ENCODE measurements around the gene ACSBG1.

ACSBG1 gene, protein sequence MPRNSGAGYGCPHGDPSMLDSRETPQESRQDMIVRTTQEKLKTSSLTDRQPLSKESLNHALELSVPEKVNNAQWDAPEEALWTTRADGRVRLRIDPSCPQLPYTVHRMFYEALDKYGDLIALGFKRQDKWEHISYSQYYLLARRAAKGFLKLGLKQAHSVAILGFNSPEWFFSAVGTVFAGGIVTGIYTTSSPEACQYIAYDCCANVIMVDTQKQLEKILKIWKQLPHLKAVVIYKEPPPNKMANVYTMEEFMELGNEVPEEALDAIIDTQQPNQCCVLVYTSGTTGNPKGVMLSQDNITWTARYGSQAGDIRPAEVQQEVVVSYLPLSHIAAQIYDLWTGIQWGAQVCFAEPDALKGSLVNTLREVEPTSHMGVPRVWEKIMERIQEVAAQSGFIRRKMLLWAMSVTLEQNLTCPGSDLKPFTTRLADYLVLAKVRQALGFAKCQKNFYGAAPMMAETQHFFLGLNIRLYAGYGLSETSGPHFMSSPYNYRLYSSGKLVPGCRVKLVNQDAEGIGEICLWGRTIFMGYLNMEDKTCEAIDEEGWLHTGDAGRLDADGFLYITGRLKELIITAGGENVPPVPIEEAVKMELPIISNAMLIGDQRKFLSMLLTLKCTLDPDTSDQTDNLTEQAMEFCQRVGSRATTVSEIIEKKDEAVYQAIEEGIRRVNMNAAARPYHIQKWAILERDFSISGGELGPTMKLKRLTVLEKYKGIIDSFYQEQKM

DNA sequence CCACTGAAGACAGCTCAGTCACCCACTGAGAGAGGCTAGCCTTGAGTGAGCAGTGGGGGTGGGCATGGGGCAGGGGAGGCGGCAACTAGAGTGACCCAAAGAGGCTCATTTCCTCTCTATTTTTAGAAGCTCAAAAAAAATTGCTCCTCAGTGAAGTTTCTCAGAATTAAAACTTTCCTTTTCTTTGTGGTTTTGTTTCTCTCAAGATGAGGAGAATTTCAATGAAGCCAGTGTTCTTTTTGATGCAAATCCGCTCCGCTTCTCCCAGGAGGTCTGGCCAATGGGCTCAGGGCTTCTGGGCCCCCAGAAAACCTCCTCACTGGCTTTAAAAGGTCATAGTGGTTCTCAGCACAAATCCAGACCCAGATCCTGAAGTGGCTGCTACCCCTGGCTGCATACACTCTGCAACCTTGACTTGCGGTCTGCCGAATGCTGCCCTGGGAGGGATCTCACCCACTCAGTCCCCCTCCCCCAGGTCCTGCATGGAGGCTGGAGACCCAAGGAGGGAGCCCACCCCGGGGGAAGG is at the start of gene ACSBG1:
Gene ACSBG1, minus strand, starts transcription at position 51 of the 526 bp plus-strand sequence. CDS start 64 bp downstream, outside the sequence.
- no peak for DNase-seq

DNA sequence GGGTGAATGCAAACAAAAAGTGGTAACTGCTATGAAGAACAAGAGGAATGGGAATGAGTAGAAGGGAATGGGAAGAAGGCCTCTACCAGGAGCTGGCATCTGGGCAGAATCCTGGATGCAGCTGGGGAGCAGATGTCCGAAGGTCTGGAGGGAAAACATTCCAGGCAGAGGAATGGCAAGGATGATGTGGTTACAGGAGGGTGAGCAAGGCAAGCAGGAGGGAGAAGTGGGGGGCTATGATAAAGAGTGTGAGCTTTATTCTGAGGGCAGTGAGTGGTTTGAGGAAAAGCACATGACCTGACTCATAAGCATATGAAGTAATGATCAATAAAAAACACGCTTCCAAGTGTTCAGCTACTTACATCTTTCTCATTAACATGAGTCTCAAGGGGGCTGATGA is 48.0 kb upstream of the ACSBG1 start:
- no peak for DNase-seq

DNA sequence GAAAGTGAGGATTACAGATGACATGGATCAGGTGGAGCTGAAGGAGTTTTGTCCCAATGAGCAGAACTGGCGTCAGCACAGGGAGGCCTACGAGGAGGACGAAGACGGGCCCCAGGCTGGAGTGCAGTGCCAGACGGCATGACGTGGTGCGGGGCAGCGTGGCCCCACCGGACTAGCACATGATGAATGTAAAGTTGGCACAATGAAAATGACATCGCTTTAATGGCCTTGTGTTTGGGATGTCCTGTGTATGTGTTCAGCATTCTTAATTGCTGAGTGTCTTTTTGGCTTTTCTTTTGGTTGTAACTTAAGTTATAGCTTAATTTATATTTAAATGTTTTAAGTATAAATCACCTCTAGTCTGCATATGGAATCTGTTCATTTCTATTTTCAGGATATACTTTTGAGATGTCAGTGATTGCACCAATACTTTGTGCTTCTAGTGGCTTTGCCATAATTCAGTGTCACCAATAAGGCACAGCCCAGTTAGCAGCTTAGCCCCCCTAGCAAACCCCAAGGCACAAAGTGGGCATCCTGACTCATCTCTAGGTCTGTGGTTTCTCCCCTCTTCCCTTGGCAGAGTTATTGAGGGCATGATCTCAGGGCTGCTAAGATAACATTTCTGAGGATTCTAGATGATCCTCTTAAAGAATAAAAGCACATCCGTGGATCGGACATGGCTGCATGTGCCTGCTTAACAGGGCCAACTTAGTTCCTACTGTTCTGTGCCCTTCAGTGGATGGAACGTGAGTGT is 46.1 kb upstream of the ACSBG1 start:
- DNase-seq, result no peak

DNA sequence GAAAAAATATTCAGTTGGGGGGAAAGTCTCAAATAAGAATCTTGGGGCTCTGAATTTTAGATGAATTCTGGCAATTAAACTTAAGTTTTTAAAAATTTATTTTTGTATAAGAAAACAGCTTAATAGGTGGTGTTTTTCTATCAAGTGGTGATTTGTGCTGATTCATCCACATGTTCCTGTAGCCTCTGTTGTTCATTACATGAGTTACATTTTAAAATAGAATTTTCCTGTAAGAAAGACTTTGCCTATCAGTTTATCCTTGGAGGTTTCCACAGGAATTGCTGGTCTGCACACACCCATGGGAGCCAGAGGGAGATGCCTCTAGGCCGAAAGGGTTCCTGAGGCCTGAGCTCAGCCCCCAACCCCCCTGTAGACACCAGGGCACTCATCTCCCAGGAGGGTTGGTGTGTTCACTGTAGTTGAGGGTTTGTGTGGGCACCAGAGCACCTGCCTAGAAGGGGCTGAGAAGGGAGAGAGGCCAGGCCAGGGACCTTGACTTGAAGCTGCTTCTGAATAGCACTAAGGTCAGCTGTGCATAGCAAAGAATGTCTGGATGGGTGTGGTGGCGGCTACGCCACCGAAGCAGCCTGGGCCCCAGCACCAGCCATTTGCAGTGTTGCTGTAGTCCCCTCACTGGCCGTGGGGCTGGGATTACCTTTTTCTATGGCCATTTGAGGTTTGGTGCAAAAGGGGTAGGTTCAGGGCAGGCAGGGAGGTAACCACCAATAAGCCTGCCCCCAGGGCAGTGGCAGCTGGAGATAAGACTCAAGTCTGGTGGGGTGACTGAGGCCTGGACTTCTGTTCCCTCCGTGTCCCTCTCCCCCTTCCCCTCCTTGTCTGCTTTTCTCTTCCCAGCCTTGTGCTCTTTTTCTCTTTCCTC is 41.9 kb upstream of the ACSBG1 start:
- DNase-seq, result no peak

DNA sequence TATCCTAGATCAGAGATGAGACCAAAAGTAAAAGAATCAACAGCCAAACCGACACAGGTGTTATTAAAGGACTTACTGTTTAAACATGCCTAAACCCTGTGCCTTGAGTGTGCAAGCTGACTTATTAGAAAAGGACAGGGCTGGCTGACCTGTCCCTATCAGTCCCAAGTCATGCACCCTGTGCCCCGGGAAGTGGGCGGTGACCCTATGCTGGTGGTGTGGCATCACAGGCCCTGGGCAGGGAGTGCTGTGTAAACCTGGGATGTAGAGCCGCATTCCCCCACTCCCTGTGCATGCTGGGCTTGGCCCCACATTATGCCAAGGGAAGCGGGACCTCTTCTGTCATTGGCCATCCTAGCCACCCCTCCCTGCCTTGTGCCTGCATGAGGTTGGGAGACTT is 40.6 kb upstream of the ACSBG1 start:
- DNase-seq, result no peak

DNA sequence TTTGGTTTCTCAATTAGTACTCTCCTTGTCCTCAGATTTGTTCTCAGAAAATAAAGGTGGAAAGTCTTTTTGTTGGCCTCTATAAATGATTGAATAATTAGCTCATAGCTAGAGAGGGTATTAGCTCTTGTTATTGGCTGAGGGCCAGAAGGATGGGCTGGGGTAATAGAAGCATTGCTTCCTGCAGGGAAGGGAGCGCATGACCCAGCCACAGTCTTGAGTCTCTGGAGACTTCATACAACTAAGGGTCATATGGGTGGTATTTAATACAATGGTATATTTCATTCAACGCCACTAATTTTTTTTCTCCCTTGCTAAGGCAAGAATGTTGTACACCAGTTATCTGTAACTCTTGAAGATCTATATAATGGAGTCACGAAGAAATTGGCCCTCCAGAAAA is 38.4 kb upstream of the ACSBG1 start:
- no peak for DNase-seq

DNA sequence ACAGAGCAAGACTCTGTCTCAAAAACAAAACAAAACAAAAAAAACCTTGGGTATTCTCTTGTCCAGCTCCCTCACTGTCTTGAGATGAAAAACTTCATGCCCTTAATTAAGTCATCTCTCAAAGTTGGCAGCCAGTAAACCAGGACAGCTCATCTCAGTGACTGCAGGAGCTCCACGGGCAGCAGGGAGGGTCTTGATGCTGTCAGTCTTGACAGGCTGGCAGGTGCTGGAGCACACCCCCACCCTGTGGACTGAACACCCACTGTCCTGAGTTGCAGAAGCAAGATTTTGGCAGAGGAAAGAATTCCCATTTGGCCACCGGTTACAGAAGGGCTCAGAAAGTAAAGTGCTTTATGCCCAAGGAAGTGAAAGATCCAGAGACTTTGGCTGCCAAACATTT is 38.0 kb upstream of the ACSBG1 start:
- DNase-seq, result no peak

DNA sequence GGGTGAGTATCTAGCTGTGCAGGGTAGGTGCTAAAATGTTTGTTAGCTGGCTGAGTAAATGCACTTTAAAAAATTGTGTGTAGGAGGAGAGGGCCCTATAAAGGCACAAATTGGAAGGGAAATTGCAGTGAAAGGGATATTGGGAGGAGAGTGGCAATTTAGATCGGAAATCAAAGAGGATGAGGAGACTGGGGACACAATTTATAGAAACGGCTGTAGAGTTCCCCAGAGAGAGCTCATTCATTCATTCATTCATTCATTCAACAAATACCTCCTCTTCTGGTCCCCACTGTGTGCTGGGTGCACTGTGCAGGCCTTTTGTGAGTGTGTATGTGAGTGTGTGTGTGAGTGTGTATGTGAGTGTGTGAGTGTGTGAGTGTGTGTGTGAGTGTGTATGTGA is 32.4 kb upstream of the ACSBG1 start:
- no peak for DNase-seq

DNA sequence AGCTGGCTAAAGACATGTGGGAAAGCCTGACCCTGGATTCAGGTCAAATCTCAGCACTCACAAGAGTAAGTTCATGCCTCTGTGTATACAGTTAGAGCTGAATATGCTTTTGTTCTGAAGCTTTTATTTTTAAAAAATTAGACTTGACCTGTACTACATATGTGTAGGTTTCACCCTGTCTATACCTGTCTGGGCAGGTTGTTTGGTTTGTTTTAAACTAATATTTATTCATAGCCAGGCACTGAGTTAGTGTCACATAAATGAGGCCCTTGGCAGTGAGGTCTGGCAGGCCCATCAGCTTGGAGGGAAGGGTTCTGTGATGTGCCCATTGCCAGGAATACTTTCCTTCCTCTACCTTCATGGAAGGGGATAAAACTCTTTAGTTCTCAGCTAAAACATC is 31.9 kb upstream of the ACSBG1 start:
- DNase-seq, result no peak

DNA sequence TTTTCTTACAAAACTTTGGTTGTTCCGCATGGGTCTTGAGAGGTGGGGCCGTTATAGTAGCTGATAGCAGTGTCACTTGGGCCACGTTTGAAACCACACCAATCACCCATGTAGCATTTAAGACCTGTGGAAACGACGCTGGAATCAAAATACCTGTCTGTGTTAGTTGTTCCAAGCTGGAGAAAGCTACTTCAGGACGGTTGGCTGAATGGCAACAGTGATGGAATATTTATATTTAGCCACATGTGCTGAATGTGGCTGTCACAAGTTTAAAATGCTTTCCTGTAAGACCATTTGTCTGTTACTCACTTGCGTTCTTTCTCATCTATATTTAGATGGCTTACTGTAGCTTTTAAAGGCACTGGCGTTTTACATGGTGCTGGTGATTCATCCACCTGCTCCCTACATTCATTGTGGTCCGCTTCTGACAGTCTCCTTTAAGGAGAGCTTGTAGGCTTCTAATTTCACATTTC is 31.4 kb upstream of the ACSBG1 start:
- no peak for DNase-seq

DNA sequence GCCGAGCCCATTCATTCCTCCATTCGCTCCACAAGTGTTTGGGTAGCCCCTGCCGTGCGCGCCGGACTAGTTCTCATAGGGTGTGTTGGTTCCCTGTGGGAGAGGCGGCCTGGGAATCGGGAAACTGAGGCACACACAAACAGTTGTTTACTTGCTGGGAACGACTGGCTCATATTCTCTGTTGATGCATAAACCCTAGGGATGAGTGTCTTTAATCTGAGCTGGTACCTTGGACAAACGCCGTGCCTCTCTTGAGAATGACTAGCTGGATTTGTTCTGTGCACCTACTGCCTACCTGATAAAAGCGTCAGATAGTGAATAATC is 30.7 kb upstream of the ACSBG1 start:
- no peak for DNase-seq

DNA sequence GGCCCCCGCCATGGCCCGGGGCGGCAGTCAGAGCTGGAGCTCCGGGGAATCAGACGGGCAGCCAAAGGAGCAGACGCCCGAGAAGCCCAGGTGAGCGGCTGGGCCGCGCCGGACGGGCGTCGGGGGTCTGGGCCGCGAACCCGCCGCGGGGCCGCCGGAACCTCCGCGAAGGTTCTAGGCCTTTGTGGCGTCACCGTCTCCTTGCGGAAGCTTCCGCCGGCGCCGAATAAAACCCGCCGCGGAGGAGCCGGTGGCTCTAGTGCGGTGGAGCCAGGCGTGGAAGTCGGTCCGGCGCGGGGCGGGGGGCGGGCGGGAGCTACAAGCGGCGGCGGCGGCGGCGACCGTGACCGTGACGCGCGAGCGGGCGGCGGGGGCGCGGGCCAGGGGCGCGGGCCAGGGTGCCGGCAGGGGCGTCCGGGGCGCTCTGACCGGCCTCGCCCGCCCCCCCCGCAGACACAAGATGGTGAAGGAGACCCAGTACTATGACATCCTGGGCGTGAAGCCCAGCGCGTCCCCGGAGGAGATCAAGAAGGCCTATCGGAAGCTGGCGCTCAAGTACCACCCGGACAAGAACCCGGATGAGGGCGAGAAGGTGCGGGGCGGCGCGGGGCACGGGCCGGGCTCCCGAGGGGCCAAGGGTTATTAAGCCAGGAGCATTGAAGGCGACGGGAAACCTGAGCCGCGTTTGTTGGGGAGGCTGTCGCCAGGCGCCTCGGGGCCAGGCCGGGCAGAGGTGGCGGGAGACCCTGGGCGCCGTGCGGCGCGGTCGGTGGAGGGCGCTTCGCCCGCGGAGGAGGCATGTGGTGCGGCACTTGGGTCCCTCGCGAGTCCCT is 30.2 kb upstream of the ACSBG1 start, which contains the start of gene DNAJA4:
Gene DNAJA4, plus strand, starts transcription at position 259 of the 833 bp plus-strand sequence. Its CDS starts 202 bp downstream, at position 461.
- DNase-seq, result no peak

DNA sequence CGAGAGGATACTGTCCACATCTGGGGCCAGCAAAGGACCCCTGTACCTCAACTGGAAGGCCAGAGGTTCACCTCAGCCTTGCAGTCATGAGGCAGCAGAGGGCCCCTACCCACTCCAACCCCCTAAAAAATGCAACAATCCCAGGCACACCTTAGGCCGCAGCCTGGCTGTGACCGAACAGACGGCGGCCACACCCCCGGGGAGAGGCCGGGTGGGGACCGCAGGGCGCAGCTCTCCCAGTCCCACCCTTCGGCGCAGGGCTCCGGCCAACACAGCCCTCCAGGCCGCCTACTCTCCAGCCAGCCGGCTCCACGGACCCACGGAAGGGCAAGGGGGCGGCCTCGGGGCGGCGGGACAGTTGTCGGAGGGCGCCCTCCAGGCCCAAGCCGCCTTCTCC is 29.5 kb upstream of the ACSBG1 start:
- DNase-seq, result no peak

DNA sequence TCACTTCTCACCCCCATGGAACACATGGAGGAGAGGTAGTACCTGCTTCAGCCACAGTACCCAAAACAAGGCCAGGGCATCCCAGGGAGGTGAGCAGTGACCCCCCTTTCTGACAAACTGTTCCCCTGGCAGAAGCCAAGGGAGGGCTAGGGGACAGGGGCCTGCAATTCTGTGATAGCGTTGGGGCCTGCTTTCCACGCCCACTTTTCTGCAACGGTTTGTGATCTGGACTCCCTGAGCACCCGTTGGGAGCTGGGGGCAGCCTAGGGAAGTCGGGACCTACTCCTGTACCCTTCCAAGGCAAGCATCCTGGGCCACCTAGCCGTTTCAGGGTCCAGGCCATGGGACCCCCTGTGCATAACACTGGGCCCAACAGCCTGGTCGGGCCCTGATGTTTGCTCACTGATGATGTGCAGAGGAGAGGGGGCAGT is 29.0 kb upstream of the ACSBG1 start:
- DNase-seq, result no peak

DNA sequence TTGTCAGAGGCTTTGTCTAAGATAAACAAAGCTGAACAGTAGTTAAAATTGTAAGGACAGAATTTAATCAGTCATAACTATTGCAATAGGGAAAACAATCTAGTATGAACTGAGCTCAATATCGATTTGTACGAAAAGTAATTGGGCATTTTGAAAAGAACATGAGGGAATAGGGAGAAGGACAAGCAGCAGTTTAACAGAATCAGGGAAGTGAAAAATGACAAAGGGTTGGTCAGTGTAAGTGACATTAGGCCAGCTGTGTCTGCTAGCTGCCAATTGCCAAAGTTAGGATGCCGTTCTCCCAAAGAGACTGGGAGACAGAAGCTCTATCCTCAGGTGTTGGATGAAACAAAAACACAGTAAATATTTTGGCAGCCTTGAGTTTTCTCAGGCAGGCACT is 26.7 kb upstream of the ACSBG1 start:
- no peak for DNase-seq

DNA sequence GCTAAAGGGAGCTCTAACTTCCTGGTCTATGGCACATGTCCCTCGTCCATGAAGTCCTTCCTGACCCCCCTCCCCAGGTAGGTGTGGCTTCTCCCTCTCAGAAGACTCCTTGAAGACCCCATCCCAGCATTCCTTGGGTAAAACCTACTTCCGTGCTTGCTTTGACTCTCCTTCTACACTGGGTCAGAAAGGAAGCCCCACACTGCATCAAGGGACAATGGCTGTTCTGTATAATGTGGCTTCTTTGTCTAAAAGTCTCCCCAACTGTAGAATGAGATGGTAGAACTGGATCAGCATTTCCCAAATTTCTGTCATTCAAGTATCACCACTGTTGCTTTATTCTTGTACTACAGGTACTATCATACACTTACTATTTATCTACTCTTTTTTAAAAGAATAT is 26.1 kb upstream of the ACSBG1 start:
- DNase-seq, result no peak

DNA sequence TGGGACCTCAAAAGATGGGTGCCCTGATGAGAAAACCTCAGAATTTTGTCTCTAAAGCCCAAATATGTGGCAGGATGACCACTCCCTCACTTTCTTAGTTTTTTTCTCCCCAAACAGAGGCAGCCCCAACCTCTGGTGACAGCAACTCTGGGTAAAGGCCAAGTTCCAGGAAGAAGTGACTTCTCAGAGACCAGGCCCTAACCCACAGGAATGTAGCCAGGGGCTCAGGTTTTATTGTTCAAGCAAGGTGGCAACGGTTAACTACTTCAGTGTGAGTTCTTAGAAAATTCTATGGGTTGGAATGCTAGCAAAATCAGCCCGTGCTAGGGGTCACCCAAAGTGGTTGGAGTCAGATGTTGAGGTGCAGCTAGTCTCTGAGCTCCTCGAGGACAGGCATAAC is 24.9 kb upstream of the ACSBG1 start:
- DNase-seq, result no peak

DNA sequence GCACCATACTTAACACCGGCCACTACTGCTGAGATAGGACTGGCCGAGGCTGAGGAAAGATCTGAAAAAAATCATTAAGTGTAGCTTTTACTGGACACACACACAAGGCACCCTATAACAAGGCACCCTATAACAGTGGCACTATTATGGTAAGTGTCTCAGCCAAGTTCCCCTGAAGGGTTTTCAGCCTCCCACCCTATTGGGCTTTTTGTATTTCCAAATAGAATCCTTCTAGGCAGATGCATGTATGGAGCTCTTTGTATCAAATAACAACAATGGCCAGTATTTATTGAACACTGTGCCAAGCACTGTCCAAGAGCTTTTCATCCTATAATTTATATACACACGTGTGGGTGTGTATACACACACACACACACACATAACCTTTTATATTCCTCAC is 23.3 kb upstream of the ACSBG1 start:
- no peak for DNase-seq

DNA sequence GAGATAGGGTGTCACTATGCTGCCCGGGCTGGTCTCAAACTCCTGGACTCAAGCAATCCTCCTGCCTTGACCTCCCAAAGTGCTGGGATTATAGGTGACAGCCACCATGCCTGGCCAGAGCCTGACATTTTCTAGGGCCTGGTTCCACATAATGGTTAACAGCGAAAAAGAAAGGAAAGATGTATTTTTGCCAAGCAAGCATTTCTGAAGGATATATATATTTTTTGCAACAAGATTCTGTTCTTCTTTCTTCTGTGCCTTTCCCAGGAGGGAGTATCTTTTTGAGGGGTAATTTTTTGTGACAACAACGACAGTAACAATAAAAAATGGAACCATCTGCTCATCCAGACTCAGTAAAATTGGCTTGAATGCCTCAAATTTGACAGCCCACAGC is 21.7 kb upstream of the ACSBG1 start:
- DNase-seq, result no peak

DNA sequence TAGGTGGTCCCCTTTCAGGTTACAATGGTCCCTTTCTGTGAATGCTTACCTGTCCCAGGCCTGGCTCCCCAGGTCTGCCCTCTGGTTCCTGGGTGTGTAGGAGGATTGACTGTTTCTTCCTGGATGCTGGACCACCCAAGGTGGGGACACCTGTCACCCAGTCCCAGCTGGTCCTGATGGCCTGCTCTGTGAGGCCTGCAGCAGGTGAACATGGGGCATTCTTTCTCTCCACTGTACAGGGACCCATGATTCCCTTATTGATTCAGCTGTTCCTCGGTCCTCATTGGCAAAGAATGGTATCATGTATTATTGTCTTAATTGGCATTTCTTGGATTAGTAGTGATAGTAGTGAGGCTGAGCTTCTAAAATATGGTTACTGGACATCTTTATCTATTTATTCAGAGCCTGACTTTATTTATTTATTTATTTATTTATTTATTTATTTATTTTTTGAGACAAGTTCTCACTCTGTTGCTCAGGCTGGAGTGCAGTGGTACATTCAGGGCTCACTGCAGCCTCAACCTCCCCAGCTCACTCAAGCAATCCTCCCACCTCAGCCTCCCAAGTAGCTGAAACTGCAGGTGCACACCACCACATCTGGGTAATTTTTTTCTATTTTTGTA is 21.2 kb upstream of the ACSBG1 start:
- DNase-seq, result no peak

DNA sequence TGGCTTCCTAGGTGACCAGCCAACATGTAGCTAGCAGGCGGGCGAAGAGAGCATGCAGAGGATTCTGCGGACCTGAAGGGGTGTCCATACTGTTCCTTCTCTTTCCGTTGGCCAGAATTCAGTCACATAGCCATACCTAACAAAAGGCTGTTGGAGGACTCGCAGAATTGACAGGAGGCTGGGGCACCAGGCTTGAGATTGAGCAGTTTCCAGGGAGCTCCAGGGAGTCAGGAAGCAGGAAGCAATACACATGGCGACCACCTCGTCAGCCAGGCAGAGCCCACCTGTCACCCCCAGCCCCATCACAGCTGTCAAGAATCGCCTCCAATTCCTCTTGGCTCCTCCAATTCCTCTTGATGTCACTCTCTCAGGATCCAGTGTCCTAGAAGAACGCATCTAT is 16.8 kb upstream of the ACSBG1 start:
- DNase-seq, result no peak
